DND-41 (cell line): ENCODE results near the gene MAP3K12.

Experiments used
- CTCF ChIP-seq: IDR thresholded peaks from 2 replicates; pipeline ENCODE4 v1.5.1; 2012; ENCODE audit warnings: borderline replicate concordance, low read length, moderate library complexity, mild to moderate bottlenecking; ENCODE audit not compliant: poor library complexity, severe bottlenecking; ENCODE audit errors: extremely low read depth
- EZH2 ChIP-seq: IDR thresholded peaks from 3 replicates; pipeline ENCODE4 v1.6.1; 2012; ENCODE audit warnings: borderline replicate concordance, low read depth, mild to moderate bottlenecking, moderate library complexity, low read length, inconsistent platforms; ENCODE audit not compliant: severe bottlenecking

GRCh38 chr12:53463802-53464560 is 35.3 kb downstream of the MAP3K12 start:
- TF ChIP-seq CTCF (no peak), EZH2 (no peak)
